ENCODE results near the gene UMAD1. TPM values are rescaled to one million over a fixed set of nuclear protein-coding genes. Genes with fewer than 3 reads are reported as not detected.

The UMAD1 gene
- total RNA-seq, 4 donors from 2014 or later = 6.1 to 11.2 (median 9.3) TPM

GRCh38 chr7:7701527-7701926, 61.0 kb downstream of the UMAD1 start:
- intact Hi-C loops (cut with DNase I) = no loop called here
- H3K27ac ChIP-seq (replicated peaks in 1 of 4) = no peak overlapping the region
- no peaks in the 10 kb centered on the region for H3K36me3 ChIP-seq
- no peaks in the 10 kb centered on the region for H3K27me3 ChIP-seq
- H3K9me3 ChIP-seq = no peaks in the 10 kb centered on the region
- DNase-seq (ENCODE audit: extremely low spot score) = no peak
- TF ChIP-seq EP300 (IDR thresholded peaks at IDR 0.05) (no peak), POLR2A (IDR thresholded peaks at IDR 0.05; ENCODE audit: low read depth) (no peak), CTCF (IDR thresholded peaks at IDR 0.05) (no peak), POLR2AphosphoS5 (IDR thresholded peaks at IDR 0.05) (no peak)
- no peak overlapping the region for H3K4me3 ChIP-seq
- WGBS = 88% methylated on average over 1 of the region's 1 CpG
- peaks cover 16 to 50% (median 27%) of the 10 kb centered on the region in 4 donors for H3K4me1 ChIP-seq

GRCh38 chr7:7702826-7703225, 62.3 kb downstream of the UMAD1 start:
- Histone ChIP-seq H3K9me3 (no peaks in the 10 kb centered on the region), H3K27ac (replicated peaks in 1 of 4) (no peak overlapping the region), H3K27me3 (no peaks in the 10 kb centered on the region), H3K4me3 (no peak overlapping the region), H3K36me3 (no peaks in the 10 kb centered on the region), H3K4me1 (peaks cover 15 to 47% (median 28%) of the 10 kb centered on the region in 4 donors)
- intact Hi-C loops (cut with DNase I) = no loop called here
- no peak for DNase-seq (ENCODE audit: extremely low spot score)
- WGBS = 75% methylated on average over 4 of the region's 4 CpGs
- TF ChIP-seq CTCF (IDR thresholded peaks at IDR 0.05) (no peak), POLR2A (IDR thresholded peaks at IDR 0.05; ENCODE audit: low read depth) (no peak), EP300 (IDR thresholded peaks at IDR 0.05) (no peak), POLR2AphosphoS5 (IDR thresholded peaks at IDR 0.05) (no peak)

- Histone ChIP-seq H3K4me1 (peaks cover 18 to 47% (median 29%) of the 10 kb centered on the region in 4 donors), H3K4me3 (no peak overlapping the region), H3K27ac (replicated peaks in 1 of 4) (no peak overlapping the region), H3K9me3 (no peaks in the 10 kb centered on the region), H3K27me3 (no peaks in the 10 kb centered on the region), H3K36me3 (no peaks in the 10 kb centered on the region)
- intact Hi-C loops (cut with DNase I) = no loop called here
- WGBS = 97% methylated on average over 7 of the region's 7 CpGs
- TF ChIP-seq CTCF (IDR thresholded peaks at IDR 0.05) = no peak
- no peak for TF ChIP-seq POLR2AphosphoS5 (IDR thresholded peaks at IDR 0.05)
- TF ChIP-seq EP300 (IDR thresholded peaks at IDR 0.05) = no peak
- TF ChIP-seq POLR2A (IDR thresholded peaks at IDR 0.05; ENCODE audit: low read depth) = no peak
- no peak for DNase-seq (ENCODE audit: extremely low spot score)
These were observed 62.9 kb downstream of the UMAD1 start for GRCh38 chr7:7703427-7703826.

- WGBS = 73% methylated on average over 4 of the region's 4 CpGs
- no peaks in the 10 kb centered on the region for H3K36me3 ChIP-seq
- no peaks in the 10 kb centered on the region for H3K27me3 ChIP-seq
- no peak overlapping the region for H3K4me3 ChIP-seq
- peaks cover 12 to 33% (median 20%) of the 10 kb centered on the region in 4 donors for H3K4me1 ChIP-seq
- no peak for DNase-seq (ENCODE audit: extremely low spot score)
- TF ChIP-seq POLR2A (IDR thresholded peaks at IDR 0.05; ENCODE audit: low read depth) (no peak), POLR2AphosphoS5 (IDR thresholded peaks at IDR 0.05) (no peak), EP300 (IDR thresholded peaks at IDR 0.05) (no peak), CTCF (IDR thresholded peaks at IDR 0.05) (no peak)
- intact Hi-C loops (cut with DNase I) = no loop called here
- H3K27ac ChIP-seq (replicated peaks in 1 of 4) = no peak overlapping the region
- no peaks in the 10 kb centered on the region for H3K9me3 ChIP-seq
These were observed 64.3 kb downstream of the UMAD1 start for GRCh38 chr7:7704867-7705266.

GRCh38 chr7:7705318-7705717, 64.8 kb downstream of the UMAD1 start:
- Histone ChIP-seq H3K27me3 (no peaks in the 10 kb centered on the region), H3K4me3 (no peak overlapping the region), H3K27ac (replicated peaks in 1 of 4) (no peak overlapping the region), H3K4me1 (peaks cover 12 to 33% (median 20%) of the 10 kb centered on the region in 4 donors), H3K36me3 (no peaks in the 10 kb centered on the region), H3K9me3 (no peaks in the 10 kb centered on the region)
- WGBS = 49% methylated on average over 2 of the region's 2 CpGs
- DNase-seq (ENCODE audit: extremely low spot score) = no peak
- TF ChIP-seq POLR2AphosphoS5 (IDR thresholded peaks at IDR 0.05) (no peak), EP300 (IDR thresholded peaks at IDR 0.05) (no peak), CTCF (IDR thresholded peaks at IDR 0.05) (no peak), POLR2A (IDR thresholded peaks at IDR 0.05; ENCODE audit: low read depth) (no peak)
- intact Hi-C loops (cut with DNase I) = no loop called here
